SK-N-SH treated with all-trans-retinoic acid at 6 μM for 48 hours (cell line): ENCODE results near the gene BIN1.

Source experiments
- ATAC-seq: fragments of 200-7000 bp; cut with Tn5 transposase; 3 replicates; pipeline ENCODE4 v1.9.1; 2020; ENCODE audit warnings: mild to moderate bottlenecking, moderate library complexity
- ARNTL ChIP-seq: fragments of 450-650 bp; formaldehyde crosslinking; IDR thresholded peaks from 2 replicates; pipeline ENCODE4 v1.5.0; 2020; ENCODE audit warnings: low read depth, mild to moderate bottlenecking, moderate library complexity, borderline replicate concordance
- BACH2 ChIP-seq: fragments of 250-450 bp; sonication (Bioruptor Pico); IDR thresholded peaks from 2 replicates; pipeline ENCODE4 v1.9.0; 2021; ENCODE audit warnings: mild to moderate bottlenecking, borderline replicate concordance
- CSDC2 ChIP-seq: fragments of 250-450 bp; sonication (Bioruptor Pico); IDR thresholded peaks from 2 replicates; pipeline ENCODE4 v1.5.0; 2020; ENCODE audit warnings: mild to moderate bottlenecking, moderate library complexity
- ESRRG ChIP-seq: fragments of 250-450 bp; sonication (Bioruptor Pico); IDR thresholded peaks from 2 replicates; pipeline ENCODE4 v1.6.1; 2021; ENCODE audit warnings: mild to moderate bottlenecking
- GLIS3 ChIP-seq: fragments of 250-450 bp; sonication (Bioruptor Pico); IDR thresholded peaks from 2 replicates; pipeline ENCODE4 v1.5.0; 2020; ENCODE audit warnings: mild to moderate bottlenecking, moderate library complexity
- ISL1 ChIP-seq: fragments of 250-450 bp; sonication (Bioruptor Pico); IDR thresholded peaks from 2 replicates; pipeline ENCODE4 v2.1.2; 2022; ENCODE audit warnings: mild to moderate bottlenecking, moderate library complexity
- PATZ1 ChIP-seq: fragments of 250-450 bp; sonication (Bioruptor Pico); IDR thresholded peaks from 2 replicates; pipeline ENCODE4 v1.8.0; 2020; ENCODE audit warnings: mild to moderate bottlenecking, moderate library complexity, borderline replicate concordance
- POU6F1 ChIP-seq: fragments of 250-450 bp; sonication (Bioruptor Pico); IDR thresholded peaks from 2 replicates; pipeline ENCODE4 v1.8.0; 2021; ENCODE audit warnings: low read depth, mild to moderate bottlenecking, moderate library complexity, borderline replicate concordance
- PPARA ChIP-seq: fragments of 250-450 bp; sonication (Bioruptor Pico); IDR thresholded peaks from 2 replicates; pipeline ENCODE4 v1.5.0; 2020; ENCODE audit warnings: mild to moderate bottlenecking, borderline replicate concordance
- RARB ChIP-seq: fragments of 250-450 bp; sonication (Bioruptor Pico); IDR thresholded peaks from 2 replicates; pipeline ENCODE4 v1.8.0; 2021; ENCODE audit warnings: mild to moderate bottlenecking, moderate library complexity
- SNAI2 ChIP-seq: fragments of 250-450 bp; sonication (Bioruptor Pico); IDR thresholded peaks from 2 replicates; pipeline ENCODE4 v1.5.0; 2020; ENCODE audit warnings: mild to moderate bottlenecking, moderate library complexity
- TCF4 ChIP-seq: fragments of 250-450 bp; sonication (Bioruptor Pico); IDR thresholded peaks from 2 replicates; pipeline ENCODE4 v1.8.0; 2021; ENCODE audit warnings: mild to moderate bottlenecking, moderate library complexity, borderline replicate concordance
- TSHZ2 ChIP-seq: fragments of 250-450 bp; sonication (Bioruptor Pico); IDR thresholded peaks from 2 replicates; pipeline ENCODE4 v1.5.0; 2020; ENCODE audit warnings: mild to moderate bottlenecking, moderate library complexity
- ZC3H10 ChIP-seq: fragments of 250-450 bp; sonication (Bioruptor Pico); IDR thresholded peaks from 2 replicates; pipeline ENCODE4 v1.5.1; 2021; ENCODE audit warnings: mild to moderate bottlenecking, moderate library complexity
- ZFP3 ChIP-seq: fragments of 250-450 bp; sonication (Bioruptor Pico); IDR thresholded peaks from 2 replicates; pipeline ENCODE4 v1.5.0; 2020; ENCODE audit warnings: mild to moderate bottlenecking, moderate library complexity
- ZFP30 ChIP-seq: fragments of 450-650 bp; formaldehyde crosslinking; IDR thresholded peaks from 2 replicates; pipeline ENCODE4 v1.5.0; 2022; ENCODE audit warnings: mild to moderate bottlenecking, moderate library complexity
- ZNF565 ChIP-seq: fragments of 450-650 bp; formaldehyde crosslinking; conservative IDR thresholded peaks from 2 replicates; pipeline ENCODE4 v1.5.0; 2020; ENCODE audit warnings: low read depth, mild to moderate bottlenecking, moderate library complexity
- ZNF70 ChIP-seq: fragments of 450-650 bp; formaldehyde crosslinking; IDR thresholded peaks from 2 replicates; pipeline ENCODE4 v1.5.0; 2020; ENCODE audit warnings: mild to moderate bottlenecking, moderate library complexity
- ZNF8 ChIP-seq: fragments of 450-650 bp; formaldehyde crosslinking; IDR thresholded peaks from 2 replicates; pipeline ENCODE4 v1.5.0; 2020; ENCODE audit warnings: mild to moderate bottlenecking, moderate library complexity
- TF ChIP-seq, protein P1 (sequence below): fragments of 250-450 bp; sonication (Bioruptor Pico); IDR thresholded peaks from 2 replicates; pipeline ENCODE4 v1.5.1; 2020; ENCODE audit warnings: low read depth, mild to moderate bottlenecking, moderate library complexity
- TF ChIP-seq, protein P2 (sequence below): fragments of 250-450 bp; sonication (Bioruptor Pico); IDR thresholded peaks from 2 replicates; pipeline ENCODE4 v1.5.1; 2021; ENCODE audit warnings: mild to moderate bottlenecking, moderate library complexity

The BIN1 gene

DNA sequence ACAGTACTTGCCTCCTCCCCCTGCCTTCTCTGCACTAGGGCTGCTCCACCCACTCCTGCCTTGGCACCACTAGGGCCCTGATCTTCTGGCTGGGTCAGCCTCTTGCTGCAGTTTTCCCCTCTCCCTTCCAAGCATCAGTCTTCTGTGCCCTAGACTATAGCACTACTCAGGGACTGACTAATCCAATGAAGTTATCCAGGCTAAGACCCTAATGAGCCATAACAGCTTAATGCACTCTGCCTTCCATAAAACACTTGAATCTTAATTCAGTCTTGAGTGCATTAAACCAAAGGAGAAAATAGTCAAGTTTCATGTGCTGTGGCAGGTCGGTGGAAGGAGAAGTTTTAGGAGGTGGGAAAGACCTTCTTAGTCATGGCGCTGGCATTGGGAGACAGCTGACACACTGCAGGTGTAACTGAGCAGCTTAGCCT, 95.7 kb downstream of the BIN1 start:
- ATAC-seq, result no peak
- TF ChIP-seq POU6F1 (CRISPR knock-in tag) (no peak), PATZ1 (CRISPR knock-in tag) (no peak), ZFP30 (no peak), ESRRG (CRISPR knock-in tag) (no peak), ARNTL (CRISPR knock-in tag) (no peak), ISL1 (CRISPR knock-in tag) (no peak), PPARA (CRISPR knock-in tag) (no peak), ZNF8 (no peak), GLIS3 (CRISPR knock-in tag) (no peak)
- TF ChIP-seq, protein P1, sequence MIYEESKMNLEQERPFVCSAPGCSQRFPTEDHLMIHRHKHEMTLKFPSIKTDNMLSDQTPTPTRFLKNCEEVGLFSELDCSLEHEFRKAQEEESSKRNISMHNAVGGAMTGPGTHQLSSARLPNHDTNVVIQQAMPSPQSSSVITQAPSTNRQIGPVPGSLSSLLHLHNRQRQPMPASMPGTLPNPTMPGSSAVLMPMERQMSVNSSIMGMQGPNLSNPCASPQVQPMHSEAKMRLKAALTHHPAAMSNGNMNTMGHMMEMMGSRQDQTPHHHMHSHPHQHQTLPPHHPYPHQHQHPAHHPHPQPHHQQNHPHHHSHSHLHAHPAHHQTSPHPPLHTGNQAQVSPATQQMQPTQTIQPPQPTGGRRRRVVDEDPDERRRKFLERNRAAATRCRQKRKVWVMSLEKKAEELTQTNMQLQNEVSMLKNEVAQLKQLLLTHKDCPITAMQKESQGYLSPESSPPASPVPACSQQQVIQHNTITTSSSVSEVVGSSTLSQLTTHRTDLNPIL (CRISPR knock-in tag), result no peak

- TF ChIP-seq ESRRG (CRISPR knock-in tag) (no peak), RARB (CRISPR knock-in tag) (no peak), BACH2 (CRISPR knock-in tag) (no peak), ZFP3 (CRISPR knock-in tag) (no peak), GLIS3 (CRISPR knock-in tag) (no peak), SNAI2 (no peak), TSHZ2 (CRISPR knock-in tag) (no peak), PPARA (CRISPR knock-in tag) (no peak), TCF4 (CRISPR knock-in tag) (no peak), ISL1 (CRISPR knock-in tag) (no peak), ZNF70 (CRISPR knock-in tag) (no peak), ZFP30 (no peak), ZNF565 (CRISPR knock-in tag) (no peak), ZC3H10 (no peak), POU6F1 (CRISPR knock-in tag) (no peak), CSDC2 (CRISPR knock-in tag) (no peak)
- TF ChIP-seq, protein P1 (CRISPR knock-in tag), result no peak
- TF ChIP-seq, protein P2, sequence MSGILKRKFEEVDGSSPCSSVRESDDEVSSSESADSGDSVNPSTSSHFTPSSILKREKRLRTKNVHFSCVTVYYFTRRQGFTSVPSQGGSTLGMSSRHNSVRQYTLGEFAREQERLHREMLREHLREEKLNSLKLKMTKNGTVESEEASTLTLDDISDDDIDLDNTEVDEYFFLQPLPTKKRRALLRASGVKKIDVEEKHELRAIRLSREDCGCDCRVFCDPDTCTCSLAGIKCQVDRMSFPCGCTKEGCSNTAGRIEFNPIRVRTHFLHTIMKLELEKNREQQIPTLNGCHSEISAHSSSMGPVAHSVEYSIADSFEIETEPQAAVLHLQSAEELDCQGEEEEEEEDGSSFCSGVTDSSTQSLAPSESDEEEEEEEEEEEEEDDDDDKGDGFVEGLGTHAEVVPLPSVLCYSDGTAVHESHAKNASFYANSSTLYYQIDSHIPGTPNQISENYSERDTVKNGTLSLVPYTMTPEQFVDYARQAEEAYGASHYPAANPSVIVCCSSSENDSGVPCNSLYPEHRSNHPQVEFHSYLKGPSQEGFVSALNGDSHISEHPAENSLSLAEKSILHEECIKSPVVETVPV (CRISPR knock-in tag), result no peak
- TF ChIP-seq, all 23 proteins: peak for 0
- ATAC-seq, result no peak
These were observed 98.5 kb downstream of the BIN1 start for GRCh38 chr2:127008265-127009015.
